Posterior cingulate gyrus (tissue), 11 donors: ENCODE measurements around the gene ZMAT5.

ENCODE experiments used
- DNase-seq, 10 donors: peaks; one replicate each; pipeline versions ENCODE4 v3.0.0 to v3.0.0-alpha.2; 2020 to 2021; ENCODE audit warnings: mixed read lengths in 3 of 10
- intact Hi-C: fragments of 100-400 bp; cut with DNase I; formaldehyde crosslinking; loops from one replicate; pipeline ENCODE4 v1.15.1; 2023

ZMAT5 gene

DNA sequence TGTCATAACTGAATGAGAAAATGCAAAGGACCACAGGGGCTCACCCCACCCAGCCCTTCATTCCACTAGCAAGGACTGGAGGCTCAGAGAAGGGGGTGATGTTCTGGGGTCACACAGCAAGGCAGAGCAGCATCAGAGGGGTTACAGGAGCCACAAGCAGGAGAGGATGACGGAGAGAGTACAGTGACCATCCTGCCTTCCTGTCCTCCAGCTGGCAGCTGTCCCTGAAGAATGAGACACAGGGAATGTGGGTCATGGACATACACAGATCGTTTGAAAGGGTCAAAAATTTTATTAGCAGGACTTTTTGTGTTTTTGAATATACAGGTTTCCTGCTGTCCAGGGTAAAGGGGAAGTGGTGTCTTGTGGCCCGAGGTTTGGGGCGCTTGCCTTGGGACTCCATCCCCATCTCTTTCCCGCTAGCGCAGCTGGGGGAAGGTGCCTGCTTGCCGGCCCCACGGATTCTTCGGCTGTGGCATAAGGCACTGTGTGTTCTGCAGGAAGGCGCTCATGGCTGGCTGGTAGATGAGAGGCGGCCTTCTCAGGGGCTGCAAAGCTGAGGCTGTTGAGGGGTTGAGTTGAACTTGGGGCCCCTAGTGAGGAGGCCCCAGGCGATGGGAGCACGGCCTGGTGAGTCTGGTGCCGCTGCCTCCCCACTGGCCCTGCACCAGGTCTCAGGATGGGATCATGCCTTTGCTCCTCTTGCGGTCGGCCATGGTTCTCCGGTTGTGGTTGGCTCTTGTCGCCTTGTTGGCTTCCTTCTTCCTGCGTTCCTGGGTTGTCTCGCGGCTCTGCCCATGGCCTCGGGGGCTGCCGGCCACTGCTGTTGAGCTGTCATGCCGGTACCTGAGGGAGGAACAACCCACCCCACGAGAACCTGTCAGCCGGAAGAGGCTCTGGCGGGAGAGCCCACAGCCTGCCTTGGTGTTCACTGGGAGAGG is 21.8 kb upstream of the ZMAT5 start:
- DNase-seq: peak in 2 of 10 donors; percentile 72 to 74
- intact Hi-C loops: loop anchor here (10.0 kb wide), 1 partner anchor 216 kb away; no protein-coding TSS in a partner anchor

DNA sequence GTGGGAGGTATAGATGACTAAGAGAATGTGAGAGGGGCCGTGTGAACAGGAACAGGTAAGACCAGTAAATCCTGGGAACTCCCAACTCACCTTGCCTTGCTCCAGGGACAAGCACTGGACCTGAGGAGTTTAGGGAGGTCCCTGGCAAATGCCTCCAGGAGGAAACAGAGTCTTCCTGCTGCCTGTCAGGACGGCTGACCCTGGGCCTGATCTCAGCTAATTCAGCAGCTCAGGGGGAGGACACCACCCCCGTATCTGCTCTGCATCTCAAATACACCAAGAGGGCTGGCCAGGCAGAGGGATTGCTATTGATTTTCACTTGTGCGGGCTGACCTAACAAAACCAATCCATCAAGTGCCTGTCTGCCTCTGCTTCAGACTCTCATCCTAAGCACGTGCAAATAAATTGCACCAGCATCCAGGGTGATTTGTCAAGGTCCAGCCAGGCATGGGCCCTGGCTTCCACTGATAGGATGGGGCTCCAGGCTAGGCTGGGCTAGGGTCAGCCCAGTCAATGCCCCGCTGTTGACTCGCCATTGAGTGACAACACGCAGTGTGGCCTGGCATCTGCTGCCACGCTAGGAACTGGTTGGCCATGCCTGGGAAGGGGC is 20.7 kb upstream of the ZMAT5 start:
- DNase-seq: no peak
- intact Hi-C loops: loop anchor here (10.0 kb wide), 1 partner anchor 217 kb away; no protein-coding TSS in a partner anchor

DNA sequence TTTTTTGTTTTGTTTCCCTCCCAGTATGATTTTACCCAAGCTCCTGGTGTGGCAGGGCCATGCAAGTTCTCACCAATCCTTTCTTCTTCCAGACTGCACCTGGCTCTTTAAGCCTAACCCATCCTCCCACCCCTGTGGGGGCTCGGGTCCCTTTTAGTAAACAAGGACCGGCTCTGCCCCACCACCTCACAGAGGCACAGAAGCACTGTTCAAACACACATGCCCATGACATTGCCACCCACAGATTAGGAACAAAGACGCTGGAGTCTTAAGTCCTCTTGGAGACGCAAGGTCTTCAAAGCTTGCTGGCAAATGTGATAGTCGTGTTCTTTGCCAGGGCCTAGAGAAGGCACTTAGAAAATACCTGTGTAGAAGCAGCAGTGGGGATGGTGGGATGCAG is 19.2 kb upstream of the ZMAT5 start:
- no peak for DNase-seq
- intact Hi-C loops: loop anchor here (10.0 kb wide), 1 partner anchor 219 kb away; no protein-coding TSS in a partner anchor

GRCh38 chr22:29784451-29785361 is 17.9 kb upstream of the ZMAT5 start:
- DNase-seq: peak in 8 of 10 donors; percentile 31 to 91 (median 51)
- intact Hi-C loops: loop anchor here (10.0 kb wide), 1 partner anchor 220 kb away; no protein-coding TSS in a partner anchor

GRCh38 chr22:29782061-29782845 is 15.4 kb upstream of the ZMAT5 start:
- intact Hi-C loops: loop anchor here (10.0 kb wide), 1 partner anchor 223 kb away; no protein-coding TSS in a partner anchor
- peak in 7 of 10 donors; percentile 22 to 91 (median 55) for DNase-seq

GRCh38 chr22:29780748-29781676 is 14.2 kb upstream of the ZMAT5 start:
- peak in 6 of 10 donors; percentile 31 to 92 (median 74) for DNase-seq
- intact Hi-C loops: loop anchor here (10.0 kb wide), 1 partner anchor 224 kb away; no protein-coding TSS in a partner anchor

DNA sequence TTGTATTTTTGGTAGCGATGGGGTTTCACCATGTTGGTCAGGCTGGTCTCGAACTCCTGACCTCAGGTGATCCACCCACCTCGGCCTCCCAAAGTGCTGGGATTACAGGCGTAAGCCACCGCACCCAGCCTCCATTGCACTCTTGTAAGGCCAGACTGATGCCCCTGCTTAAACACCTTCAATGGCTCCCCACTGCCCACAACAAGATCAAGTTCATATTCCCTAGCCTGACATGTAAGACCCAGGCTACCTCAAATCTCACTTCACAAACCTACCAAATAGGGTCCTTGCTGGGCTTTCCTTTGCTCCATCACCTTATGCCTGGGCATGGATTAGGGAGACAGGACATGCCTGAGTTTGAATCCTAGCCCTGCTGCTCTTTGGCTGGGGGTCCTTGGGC is 13.4 kb upstream of the ZMAT5 start:
- intact Hi-C loops: loop anchor here (10.0 kb wide), 1 partner anchor 225 kb away; no protein-coding TSS in a partner anchor
- peak in 1 of 10 donors; percentile 24 for DNase-seq

GRCh38 chr22:29773233-29773632 is 6.4 kb upstream of the ZMAT5 start:
- intact Hi-C loops: no loop called here
- no peak for DNase-seq

DNA sequence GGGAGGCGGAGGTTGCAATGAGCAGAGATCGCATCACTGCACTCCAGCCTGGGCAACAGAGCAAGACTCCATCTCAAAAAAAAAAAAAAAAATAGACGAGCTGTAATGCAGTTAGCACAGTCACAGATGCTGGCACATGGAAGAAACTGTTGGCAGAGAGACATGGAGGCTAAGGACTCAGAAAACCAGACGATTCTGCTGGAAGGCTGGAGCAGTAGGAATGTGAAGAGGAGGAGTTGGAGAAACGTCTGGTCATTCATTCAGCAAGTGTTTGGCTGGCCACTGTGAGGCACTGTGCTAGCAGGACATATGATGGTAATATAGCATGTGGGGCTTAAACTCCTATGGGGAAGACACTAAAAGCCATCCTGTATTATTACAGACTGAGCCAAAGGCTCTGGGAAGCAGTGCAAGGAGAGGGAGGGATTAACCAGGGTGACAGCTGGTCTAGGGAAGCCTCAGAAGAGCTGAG is 5.4 kb upstream of the ZMAT5 start:
- peak in 2 of 10 donors; percentile 33 to 44 for DNase-seq
- intact Hi-C loops: no loop called here

- intact Hi-C loops: loop anchor here (5.0 kb wide), 1 partner anchor 78 kb away; no protein-coding TSS in a partner anchor
- DNase-seq: no peak
Measured at GRCh38 chr22:29769723-29770321, 3.0 kb upstream of the ZMAT5 start.

- DNase-seq: no peak
- intact Hi-C loops: loop anchor here (5.0 kb wide), 1 partner anchor 76 kb away; no protein-coding TSS in a partner anchor
Measured at GRCh38 chr22:29768052-29768693, 1.4 kb upstream of the ZMAT5 start.

DNA sequence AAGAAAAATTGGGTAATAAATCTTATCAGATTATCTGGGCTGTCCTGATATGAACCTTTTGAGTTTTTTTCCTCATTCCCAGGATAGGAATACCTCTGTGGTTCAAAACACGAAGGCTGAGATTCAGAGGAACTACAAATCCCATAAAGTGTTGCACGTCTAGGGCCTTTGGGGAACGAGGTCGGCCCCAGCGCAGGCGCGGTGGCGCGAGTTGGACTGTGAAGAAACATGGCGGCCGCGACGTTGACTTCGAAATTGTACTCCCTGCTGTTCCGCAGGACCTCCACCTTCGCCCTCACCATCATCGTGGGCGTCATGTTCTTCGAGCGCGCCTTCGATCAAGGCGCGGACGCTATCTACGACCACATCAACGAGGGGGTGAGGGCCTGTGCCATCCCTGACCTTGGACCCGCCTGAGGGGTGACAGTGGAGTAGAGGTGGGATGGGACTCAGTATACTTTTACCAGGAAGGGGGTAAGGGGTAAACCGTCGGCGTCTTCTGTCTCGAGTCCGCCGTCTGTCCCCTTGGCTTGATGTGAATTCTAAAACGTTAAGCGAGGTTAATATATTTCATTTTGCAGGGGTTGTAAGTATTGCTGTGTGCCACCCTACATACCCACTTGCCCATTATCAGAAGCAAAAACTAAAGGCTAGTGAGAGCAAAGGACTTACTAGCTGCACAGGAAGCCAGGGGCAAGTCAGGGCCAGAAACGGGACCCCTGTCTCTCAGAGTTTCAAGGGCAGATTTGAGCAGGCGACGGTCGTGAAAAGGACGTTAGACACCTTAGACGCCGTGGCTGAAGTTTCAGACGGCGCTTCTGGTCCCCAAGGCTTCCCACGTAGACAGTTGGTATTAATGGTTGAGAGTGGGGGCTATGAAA is 604 bp upstream of the ZMAT5 start, which contains the start of gene UQCR10:
UQCR10 (plus strand) TSS at position 199 of the 881 bp plus-strand sequence; CDS start at position 229, 30 bp downstream.
- intact Hi-C loops: loop anchor here (5.0 kb wide), 1 partner anchor 75 kb away; no protein-coding TSS in a partner anchor
- peak; percentile 87 to 99 (median 94) for DNase-seq

DNA sequence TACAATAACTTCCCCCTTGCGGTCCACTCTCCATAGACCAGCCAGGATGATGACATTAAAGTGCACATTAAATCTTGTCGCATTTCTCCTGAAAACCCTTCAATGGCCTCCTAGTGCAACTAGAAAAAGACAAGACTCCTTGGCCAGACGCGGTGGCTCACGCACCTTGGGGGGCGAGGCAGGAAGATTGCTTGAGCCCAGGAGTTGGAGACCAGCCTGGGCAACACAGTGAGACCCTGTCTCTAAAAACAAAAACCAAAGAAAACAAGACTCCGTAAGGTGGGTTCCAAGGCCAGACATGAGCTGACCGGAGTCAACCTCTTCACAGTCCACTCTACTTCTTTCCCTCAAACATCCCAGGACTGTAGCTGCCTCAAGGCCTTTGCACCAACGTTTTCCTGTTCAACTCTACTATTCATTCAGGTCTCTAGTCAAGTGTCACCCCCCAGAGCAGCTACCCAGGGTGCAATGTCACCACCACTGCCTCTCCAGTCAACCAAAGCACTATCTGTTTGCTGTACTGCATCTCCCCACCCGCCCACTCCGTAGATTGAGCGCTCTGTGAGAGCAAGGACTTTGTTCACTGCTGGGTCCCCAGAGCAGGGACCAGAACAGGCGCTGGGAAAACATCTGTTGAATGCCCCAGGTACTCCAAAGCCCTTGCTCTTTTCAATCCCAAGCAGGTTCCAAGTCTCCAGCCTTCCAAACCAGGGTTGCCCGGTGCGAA is 739 bp downstream of the ZMAT5 start:
- no peak for DNase-seq
- intact Hi-C loops: loop anchor here (5.0 kb wide), 1 partner anchor 74 kb away; no protein-coding TSS in a partner anchor

DNA sequence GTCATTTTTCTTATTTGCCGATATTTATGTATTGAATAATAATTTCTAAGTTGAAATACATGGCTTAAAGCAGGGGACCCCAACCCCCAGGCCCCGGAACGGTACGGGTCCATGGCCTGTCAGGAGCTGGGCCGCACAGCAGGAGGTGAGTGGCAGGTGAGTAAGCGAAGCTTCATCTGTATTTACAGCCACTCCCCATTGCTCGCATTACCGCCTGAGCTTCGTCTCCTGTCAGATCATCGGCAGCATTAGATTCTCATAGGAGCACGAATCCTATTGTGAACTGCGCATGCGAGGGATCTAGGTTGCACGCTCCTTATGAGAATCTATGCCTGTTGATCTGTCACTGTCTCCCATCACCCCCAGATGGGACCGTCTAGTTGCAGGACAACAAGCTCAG is 4.5 kb downstream of the ZMAT5 start:
- intact Hi-C loops: no loop called here
- DNase-seq: no peak

GRCh38 chr22:29758959-29759358 is 7.8 kb downstream of the ZMAT5 start:
- intact Hi-C loops: no loop called here
- no peak for DNase-seq
